Heart right ventricle (tissue), 16 donors: ENCODE results near the gene SLC6A7. TPM values are rescaled to one million over a fixed set of nuclear protein-coding genes. Genes with fewer than 3 reads are reported as not detected.

Experiments
- ATAC-seq, 8 donors: fragments of 200-7000 bp; cut with Tn5 transposase; one replicate each; pipeline ENCODE4 v1.9.1; 2020; ENCODE audit warnings: mild to moderate bottlenecking in 8 of 8, moderate library complexity in 8 of 8, moderate number of reproducible peaks in 1 of 8
- DNase-seq, 2 donors: peaks; one replicate each; pipeline ENCODE4 v3.0.0-alpha.2; 2020
- H3K27ac ChIP-seq, 10 donors: fragments of 200-600 bp; sonication (generic) in 2 of 10; one replicate each; pipeline versions ENCODE4 v1.5.0 to v1.8.0; 2020 to 2022; ENCODE audit warnings: mild to moderate bottlenecking in 3 of 10
- H3K27me3 ChIP-seq, 7 donors: fragments of 200-600 bp; one replicate each; pipeline ENCODE4 v1.8.0; 2021 to 2022; ENCODE audit warnings: mild to moderate bottlenecking in 2 of 7
- H3K36me3 ChIP-seq, 9 donors: fragments of 200-600 bp; sonication (generic) in 1 of 9; one replicate each; pipeline versions ENCODE4 v1.5.0 to v1.8.0; 2020 to 2022; ENCODE audit warnings: mild to moderate bottlenecking in 2 of 9
- H3K4me1 ChIP-seq, 9 donors: fragments of 200-600 bp; sonication (generic) in 1 of 9; one replicate each; pipeline versions ENCODE4 v1.5.0 to v1.8.0; 2020 to 2022; ENCODE audit warnings: mild to moderate bottlenecking in 4 of 9
- H3K4me3 ChIP-seq, 10 donors: fragments of 200-600 bp; sonication (generic) in 2 of 10; one replicate each; pipeline versions ENCODE4 v1.5.0 to v1.8.0; 2020 to 2022; ENCODE audit warnings: mild to moderate bottlenecking in 7 of 10, moderate library complexity in 2 of 10
- H3K9me3 ChIP-seq, 11 donors: fragments of 200-600 bp in 10 of 11; sonication (generic) in 2 of 11; one replicate each; pipeline versions ENCODE4 v1.5.0 to v1.8.0; 2013 to 2022; ENCODE audit warnings: mild to moderate bottlenecking in 2 of 11, control low read depth in 1 of 11, moderate library complexity in 1 of 11
- WGBS, 2 donors: extraction: QIAGEN DNeasy Blood & Tissue Kit; methylation state at CpG; one replicate each; pipeline ENCODE4 v1.1.7; 2013; ENCODE audit warnings: inconsistent platforms in 1 of 2; 5-methylcytosine and 5-hydroxymethylcytosine counted together
- intact Hi-C, 10 donors: fragments of 100-400 bp; cut with DNase I; formaldehyde crosslinking; loops; one replicate each; pipeline versions ENCODE4 v1.11.1 to v1.14.2; 2022
- polyA plus RNA-seq, 2 donors: library from polyadenylated mRNA; stranded (reverse); fragments of 200-250 nt; gene quantifications; one replicate each; pipeline ENCODE4 v1.2.3, GENCODE V29; 2013
- total RNA-seq, 10 donors: library from RNA; stranded (reverse); fragmentation: NEBNext Ultra II Directional in 3 of 10; extraction: Animal tissue kit (Norgen Biotek cat#: 25700) in 3 of 10; gene quantifications; one replicate each; pipeline versions ENCODE4 v1.2.1 to v1.2.4, GENCODE V29; 2021 to 2023
- TF ChIP-seq, protein P1 (sequence below), 9 donors: fragments of 200-600 bp; sonication (generic) in 2 of 9; IDR thresholded peaks; one replicate each; pipeline versions ENCODE4 v1.5.0 to v1.8.0; 2021 to 2022; ENCODE audit warnings: antibody characterized with exemption in 9 of 9, mild to moderate bottlenecking in 5 of 9, moderate library complexity in 1 of 9
- donor health status: Arrhythmogenic right ventricular cardiomyopathy.
- donor health status: ischemic (EF 13 %, LVEDD 7.1; RV severe dilation, severe dysfunction).
- donor health status: healthy with polysubstance abuse.
- donor health status: DM: no; HTN: yes; CAD: no.
- donor health status: DM: no; HTN: no; CAD: no.
- donor health status: ischemic (EF 25% LVEDD 6.9; RV normal size, moderate dysfunction).
- donor health status: ischemic (EF 25% LVEDD 5.7; RV mildly dilated, moderate dysfunction).
- donor health status: healthy.
- donor health status: DM: yes; HTN: yes; CAD: no.
- donor health status: Ischemic cardiomyopathy.
- donor health status: ischemic (EF 35%, LVEDD 5.7; RV mildly dilated, moderate dysfunction).
- donor health status: nonischemic (EF 11% LVEDD 7.7; RV severe dilation, severe dysfunction).
- donor health status: DM: yes; HTN: yes; CAD: no.
- donor health status: PGD.
- donor health status: ischemic (EF 29% LVEDD 5.4; RV normal size, mild dysfunction).
- donor health status: nonischemic (EF 23%, LVEDD 6.1; RV moderate dilation, normal function).

SLC6A7 gene
- total and polyA plus RNA-seq, 12 donors, result not detected

DNA sequence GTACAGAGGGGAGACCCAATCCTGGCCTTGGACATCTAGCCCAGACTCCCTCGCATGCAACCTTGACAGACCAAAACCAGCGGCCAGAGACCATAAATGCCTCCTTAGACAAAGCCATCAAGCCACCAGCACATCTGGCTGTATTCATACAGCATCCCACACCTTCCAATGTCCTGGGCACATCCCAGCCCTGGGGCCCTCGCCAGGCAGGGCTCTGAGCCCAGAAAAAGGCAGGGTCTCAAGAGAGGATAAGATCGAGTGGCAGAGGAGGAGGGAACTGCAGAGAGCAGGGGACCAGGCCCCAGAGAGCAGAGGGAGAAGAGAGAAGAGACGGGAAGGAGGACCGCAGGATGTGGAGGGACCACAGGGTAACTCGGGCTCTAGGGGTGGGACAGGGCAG, 54.3 kb downstream of the SLC6A7 start:
- peaks cover 0 to 38% (median 8%) of the 10 kb centered on the region in 9 donors for H3K4me1 ChIP-seq
- H3K27me3 ChIP-seq, result no peaks in the 10 kb centered on the region
- TF ChIP-seq, protein P1, sequence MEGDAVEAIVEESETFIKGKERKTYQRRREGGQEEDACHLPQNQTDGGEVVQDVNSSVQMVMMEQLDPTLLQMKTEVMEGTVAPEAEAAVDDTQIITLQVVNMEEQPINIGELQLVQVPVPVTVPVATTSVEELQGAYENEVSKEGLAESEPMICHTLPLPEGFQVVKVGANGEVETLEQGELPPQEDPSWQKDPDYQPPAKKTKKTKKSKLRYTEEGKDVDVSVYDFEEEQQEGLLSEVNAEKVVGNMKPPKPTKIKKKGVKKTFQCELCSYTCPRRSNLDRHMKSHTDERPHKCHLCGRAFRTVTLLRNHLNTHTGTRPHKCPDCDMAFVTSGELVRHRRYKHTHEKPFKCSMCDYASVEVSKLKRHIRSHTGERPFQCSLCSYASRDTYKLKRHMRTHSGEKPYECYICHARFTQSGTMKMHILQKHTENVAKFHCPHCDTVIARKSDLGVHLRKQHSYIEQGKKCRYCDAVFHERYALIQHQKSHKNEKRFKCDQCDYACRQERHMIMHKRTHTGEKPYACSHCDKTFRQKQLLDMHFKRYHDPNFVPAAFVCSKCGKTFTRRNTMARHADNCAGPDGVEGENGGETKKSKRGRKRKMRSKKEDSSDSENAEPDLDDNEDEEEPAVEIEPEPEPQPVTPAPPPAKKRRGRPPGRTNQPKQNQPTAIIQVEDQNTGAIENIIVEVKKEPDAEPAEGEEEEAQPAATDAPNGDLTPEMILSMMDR (IDR thresholded peaks at IDR 0.05), result no peak
- peak overlapping the region in 5 of 10 donors; percentile 28 to 45 (median 34) for H3K4me3 ChIP-seq
- DNase-seq, result no peak
- WGBS, 2 donors, result 59 to 63% methylated on average over 7 of the region's 7 CpGs
- H3K36me3 ChIP-seq, result no peaks in the 10 kb centered on the region
- peak in 4 of 8 donors; percentile 29 to 45 (median 40) for ATAC-seq
- no peaks in the 10 kb centered on the region for H3K9me3 ChIP-seq
- intact Hi-C loops, result no loop called here
- H3K27ac ChIP-seq, result peak overlapping the region in 4 of 10 donors; percentile 16 to 77 (median 71)

DNA sequence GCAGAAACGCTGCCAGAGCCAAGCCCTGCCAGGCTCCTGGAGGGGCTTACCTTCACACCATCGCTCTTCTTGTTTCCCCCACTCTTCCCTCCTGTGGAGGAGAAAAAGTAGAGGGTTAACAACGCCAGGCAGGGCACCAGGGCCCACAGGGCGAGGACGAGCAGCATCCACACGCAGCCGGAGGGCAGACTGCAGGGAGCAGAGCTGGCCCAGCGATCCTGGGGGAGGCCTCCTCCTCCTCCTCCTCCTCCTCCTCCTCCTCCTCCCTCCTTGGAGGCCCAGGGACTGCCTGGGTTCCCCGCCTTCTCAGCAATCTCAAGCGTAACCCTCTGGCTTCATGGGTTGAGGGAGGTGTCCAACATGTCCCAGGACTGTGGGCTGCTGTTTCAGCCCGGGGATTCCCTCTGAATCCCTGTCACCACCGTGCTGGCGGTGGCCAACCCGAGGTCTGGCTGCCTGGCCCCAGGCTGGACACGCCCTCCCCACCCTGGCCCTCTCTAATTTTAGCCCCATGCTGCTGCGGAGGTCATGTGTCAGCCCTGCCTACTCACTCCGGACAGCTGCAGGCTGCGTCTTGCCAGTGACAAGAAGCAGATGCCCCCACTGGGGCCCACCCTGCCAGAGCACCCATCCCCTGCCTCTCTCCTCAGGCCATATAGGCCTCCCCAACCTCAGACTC, 55.4 kb downstream of the SLC6A7 start:
- ATAC-seq, result peak; percentile 91 to 97 (median 95)
- intact Hi-C loops, result no loop called here
- Histone ChIP-seq H3K27ac (peak overlapping the region in 8 of 10 donors; percentile 16 to 77 (median 62)), H3K4me1 (peaks cover 0 to 38% (median 8%) of the 10 kb centered on the region in 9 donors), H3K36me3 (no peaks in the 10 kb centered on the region), H3K9me3 (no peaks in the 10 kb centered on the region), H3K27me3 (no peaks in the 10 kb centered on the region), H3K4me3 (peak overlapping the region in 9 of 10 donors; percentile 11 to 45 (median 32))
- 28 to 41% methylated on average over 16 to 18 of the region's 18 CpGs for WGBS, 2 donors
- DNase-seq, result peak; percentile 73 to 79
- TF ChIP-seq, protein P1 (IDR thresholded peaks at IDR 0.05), result no peak

DNA sequence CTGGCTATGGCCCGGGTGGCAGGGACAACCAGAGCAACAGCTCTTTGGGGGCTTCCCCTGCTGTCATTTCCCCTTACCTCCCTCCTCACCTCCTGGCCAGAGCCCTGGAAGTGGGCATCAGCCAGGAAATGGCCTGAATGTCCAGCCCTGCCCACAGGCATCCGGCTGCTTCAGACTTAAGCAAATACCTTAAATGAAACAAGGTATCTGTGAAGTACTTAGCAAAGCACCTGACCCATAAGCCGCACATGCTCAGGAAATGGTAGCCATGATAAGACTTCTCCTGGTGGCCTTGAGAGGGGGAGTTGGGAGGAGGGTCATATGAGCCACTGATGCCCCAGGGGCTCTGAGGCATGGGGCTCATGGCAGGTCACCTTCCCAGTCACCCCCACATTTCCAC, 55.9 kb downstream of the SLC6A7 start:
- intact Hi-C loops, result no loop called here

DNA sequence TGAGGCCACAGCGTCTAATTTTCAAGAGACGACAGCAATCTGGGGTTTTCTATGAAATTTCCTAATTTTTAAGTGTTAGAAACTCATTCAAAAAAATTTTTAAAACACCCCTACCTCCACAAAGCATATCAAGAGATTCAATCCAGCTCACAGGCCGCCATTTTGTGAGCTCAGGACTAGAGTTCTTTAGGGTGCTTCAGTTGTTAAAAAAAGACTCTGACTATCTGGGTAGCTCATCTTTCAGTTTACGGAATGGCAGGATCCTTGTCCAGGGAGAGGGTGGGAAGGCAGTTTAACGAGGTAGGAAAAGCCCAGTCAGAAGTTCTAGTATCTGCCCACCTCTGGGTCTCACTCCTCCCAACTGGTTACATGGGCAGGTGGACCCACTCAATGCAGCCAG, 56.6 kb downstream of the SLC6A7 start:
- intact Hi-C loops, result no loop called here
- H3K9me3 ChIP-seq, result no peaks in the 10 kb centered on the region
- H3K27me3 ChIP-seq, result no peaks in the 10 kb centered on the region
- H3K36me3 ChIP-seq, result no peaks in the 10 kb centered on the region
- 90 to 93% methylated on average over 5 of the region's 5 CpGs for WGBS, 2 donors
- H3K4me3 ChIP-seq, result no peak overlapping the region
- TF ChIP-seq, protein P1 (IDR thresholded peaks at IDR 0.05), result no peak
- DNase-seq, result no peak
- H3K27ac ChIP-seq, result peak overlapping the region in 1 of 10 donors; percentile 77
- peaks cover 0 to 38% (median 8%) of the 10 kb centered on the region in 9 donors for H3K4me1 ChIP-seq
- no peak for ATAC-seq

More for the DNA sequence above, 55.9 kb downstream of the SLC6A7 start:
- DNase-seq (no peak), ATAC-seq (peak in 1 of 8 donors; percentile 5)
- H3K36me3 ChIP-seq, result no peaks in the 10 kb centered on the region
- H3K27me3 ChIP-seq, result no peaks in the 10 kb centered on the region
- no peak overlapping the region for H3K4me3 ChIP-seq
- TF ChIP-seq, protein P1 (IDR thresholded peaks at IDR 0.05), result no peak
- 39 to 52% methylated on average over 3 of the region's 3 CpGs for WGBS, 2 donors
- H3K27ac ChIP-seq, result peak overlapping the region in 4 of 10 donors; percentile 36 to 77 (median 76)
- H3K9me3 ChIP-seq, result no peaks in the 10 kb centered on the region
- H3K4me1 ChIP-seq, result peaks cover 0 to 38% (median 8%) of the 10 kb centered on the region in 9 donors
